GM18499 (cell line): ENCODE measurements around the gene CEP78.

Experiments
- ATAC-seq: cut with Tn5 transposase; IDR thresholded peaks from one replicate; pipeline ENCODE4 v1.9.1; 2021; ENCODE audit warnings: moderate number of reproducible peaks; ENCODE audit not compliant: insufficient read depth, unreplicated experiment

CEP78 gene

DNA sequence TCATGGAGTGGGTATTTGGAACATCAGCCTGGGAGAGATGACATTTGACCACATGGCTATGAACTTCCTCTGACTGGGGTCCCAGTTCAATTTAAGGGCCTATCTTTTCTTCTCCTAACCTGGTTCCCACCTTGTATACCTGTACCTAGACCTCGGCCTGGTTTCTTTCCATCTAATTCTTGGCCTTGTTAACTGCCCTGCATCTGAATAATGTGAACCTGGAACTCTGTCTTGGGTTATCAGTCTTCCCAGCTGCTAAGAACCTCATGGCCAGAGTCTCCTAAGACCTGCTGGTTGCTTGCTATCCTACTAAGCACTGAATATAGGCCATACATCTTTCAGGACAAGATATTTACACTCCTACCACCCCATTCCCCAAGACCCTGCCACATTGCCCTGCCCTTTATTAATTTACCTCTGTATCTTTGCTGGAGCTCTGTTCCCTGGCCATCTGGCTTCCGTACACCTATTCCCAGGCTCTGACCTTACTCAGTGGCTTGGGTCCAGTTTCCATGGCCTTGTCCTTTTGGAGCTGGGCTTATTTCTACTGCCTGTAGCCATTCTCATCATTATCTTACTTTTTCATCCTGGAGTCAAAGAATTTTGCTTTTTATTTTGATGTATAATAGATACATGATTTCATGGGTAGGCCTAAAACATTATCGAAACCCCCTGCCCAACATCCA, 67.6 kb downstream of the CEP78 start:
- no peak for ATAC-seq

DNA sequence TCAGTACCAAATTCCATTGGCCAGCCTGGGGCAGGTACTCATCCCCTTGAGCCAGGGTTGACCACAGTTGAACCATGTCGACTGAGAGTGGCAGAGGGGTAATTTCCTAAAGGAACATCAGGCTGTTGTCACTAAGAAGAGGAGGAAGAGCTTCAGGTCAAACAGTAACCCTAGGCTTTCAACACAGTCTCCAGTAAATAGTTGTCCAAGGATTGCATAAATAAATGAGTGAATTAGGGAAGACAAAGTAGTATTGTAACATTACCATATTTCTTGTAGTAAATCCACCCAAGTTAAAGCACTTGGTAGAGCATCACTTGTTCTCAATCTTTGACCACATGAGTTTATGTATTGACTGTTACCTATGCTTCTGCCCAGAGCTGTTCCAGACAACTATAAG, 68.5 kb downstream of the CEP78 start:
- no peak for ATAC-seq

DNA sequence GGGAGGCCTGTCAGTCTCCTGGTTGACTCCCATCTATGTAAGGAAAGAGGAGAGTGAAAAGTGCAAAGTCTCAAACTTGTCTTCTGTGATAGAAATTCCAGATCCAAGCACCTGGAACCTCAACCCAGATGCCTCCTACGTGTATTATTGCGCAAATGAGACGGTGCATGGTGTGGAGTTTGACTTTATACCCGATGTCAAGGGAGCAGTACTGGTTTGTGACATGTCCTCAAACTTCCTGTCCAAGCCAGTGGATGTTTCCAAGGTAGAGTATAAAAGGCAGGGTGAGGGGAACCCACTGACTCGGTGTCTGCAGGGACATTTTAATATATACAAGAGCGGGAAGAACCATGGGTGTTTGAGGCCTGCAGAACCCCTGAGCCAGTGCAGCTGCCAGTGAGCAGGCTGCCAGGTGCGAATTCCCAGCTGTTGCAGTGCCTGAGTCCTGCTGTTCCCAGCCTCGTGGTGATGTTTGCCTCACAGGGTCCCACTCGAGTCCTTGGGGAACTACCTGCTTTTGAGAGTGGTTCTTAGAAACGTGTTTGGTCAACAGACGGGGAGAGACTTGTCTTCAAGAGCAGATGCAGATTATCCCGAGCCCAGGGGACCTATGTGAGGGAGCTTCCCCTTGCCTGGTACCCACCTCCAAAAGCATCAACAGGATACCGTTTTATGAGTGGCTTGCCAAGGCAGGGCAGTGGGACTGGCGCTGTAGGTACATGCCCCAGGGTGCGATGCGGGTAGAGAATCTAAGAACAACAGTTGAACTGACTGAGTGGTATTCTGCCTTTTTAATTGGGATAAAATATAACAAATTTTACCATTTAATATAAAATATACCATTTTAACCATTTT, 70.6 kb downstream of the CEP78 start:
- ATAC-seq = no peak

GRCh38 chr9:78307360-78307759, 71.5 kb downstream of the CEP78 start:
- ATAC-seq = no peak

GRCh38 chr9:78309066-78309465, 73.2 kb downstream of the CEP78 start:
- no peak for ATAC-seq

DNA sequence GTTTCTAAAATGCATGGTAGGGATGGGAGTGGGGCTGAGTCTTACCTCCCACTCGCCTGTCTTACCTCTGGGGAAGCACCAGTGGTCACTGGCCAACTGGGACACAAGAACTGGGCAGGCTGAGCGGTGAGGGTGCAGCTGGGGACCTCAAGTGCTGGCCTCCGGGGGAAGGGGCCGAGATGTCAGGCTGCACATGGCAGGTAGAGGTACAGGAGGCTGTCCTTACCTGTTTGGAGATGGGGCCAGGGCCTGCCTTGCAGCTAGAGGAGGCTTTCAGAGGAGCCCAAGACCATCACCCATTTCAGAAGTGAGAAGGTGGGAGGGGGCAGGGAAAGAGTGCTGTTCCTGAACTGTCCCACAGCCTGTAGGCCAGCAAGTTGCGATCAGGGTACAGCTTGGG, 75.2 kb downstream of the CEP78 start:
- ATAC-seq = no peak

DNA sequence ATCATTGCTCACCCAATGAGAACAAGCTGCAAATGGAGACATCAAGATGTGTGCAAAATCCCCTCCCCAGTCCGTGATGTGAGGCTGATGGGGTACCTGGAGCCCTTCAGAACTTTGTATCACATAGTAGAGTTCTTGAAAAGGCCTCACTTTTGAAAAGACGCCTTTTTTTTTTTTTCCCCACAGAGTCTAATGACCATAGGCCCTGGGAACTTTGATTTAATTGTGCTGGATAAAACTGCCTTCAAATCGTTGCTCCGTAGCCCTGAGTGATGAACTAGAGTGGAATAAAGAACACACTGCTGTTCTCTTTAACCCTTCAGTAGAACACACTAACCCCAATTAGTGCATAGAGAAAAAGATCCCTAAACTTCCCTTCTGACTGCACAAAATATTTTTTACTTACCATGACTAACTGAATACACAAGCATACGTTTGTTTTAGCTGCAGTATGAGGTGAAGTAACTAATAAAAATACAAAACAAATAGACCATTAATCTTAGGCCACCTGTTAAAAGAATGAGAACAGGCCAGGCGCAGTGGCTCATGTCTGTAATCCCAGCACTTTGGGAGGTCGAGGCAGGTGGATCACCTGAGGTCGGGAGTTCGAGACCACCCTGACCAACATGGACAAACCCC, 76.1 kb downstream of the CEP78 start:
- ATAC-seq = no peak

- no peak for ATAC-seq
Observed at GRCh38 chr9:78314550-78314949, 78.7 kb downstream of the CEP78 start.

DNA sequence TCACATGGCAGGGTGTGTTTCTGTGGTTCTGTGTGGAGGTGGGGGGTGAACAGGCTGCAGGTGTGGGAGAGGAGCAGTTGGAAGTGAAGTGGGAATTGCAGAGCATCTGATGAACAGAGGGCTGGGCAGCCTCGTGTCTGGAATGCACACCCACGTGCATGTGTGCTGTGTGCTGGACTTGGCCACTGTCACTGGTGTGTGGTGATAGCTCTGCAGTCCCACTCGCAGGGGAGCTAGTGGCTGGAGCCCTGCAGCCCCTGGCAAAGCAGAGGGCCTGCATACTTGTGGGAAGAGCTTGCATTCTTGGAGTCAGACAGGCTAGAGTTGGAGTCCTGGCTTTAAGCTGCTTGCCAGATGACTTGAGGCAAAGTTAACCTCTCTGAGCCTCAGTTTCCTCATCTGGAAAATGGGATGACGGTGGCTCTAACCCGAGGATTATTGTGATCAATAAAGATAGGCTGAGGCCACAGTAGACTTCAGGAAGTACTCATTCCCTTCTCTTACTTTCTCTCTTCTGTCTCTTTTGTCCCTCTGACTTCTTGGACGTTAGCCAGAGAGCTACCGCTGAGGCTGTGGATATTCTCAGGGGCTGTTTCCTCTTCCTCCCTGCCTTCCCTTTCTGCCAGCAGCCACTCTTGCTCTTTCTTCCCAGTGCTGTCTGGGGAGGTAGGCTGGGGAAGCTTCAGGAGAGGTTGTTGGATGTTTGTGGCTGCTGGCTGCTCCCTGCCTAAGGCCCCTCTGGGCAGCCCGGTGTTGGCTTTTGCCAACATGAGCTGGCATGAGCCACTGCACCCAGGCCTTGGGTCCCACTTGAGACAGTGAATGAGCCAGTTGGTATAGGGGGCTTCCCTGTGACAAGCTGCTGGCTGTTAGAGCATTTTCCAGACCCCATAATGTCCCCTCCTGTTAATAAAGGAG, 79.3 kb downstream of the CEP78 start:
- ATAC-seq = no peak

- no peak for ATAC-seq
Observed at GRCh38 chr9:78316166-78316892, 80.5 kb downstream of the CEP78 start.

- no peak for ATAC-seq
Observed at GRCh38 chr9:78319197-78320029, 83.5 kb downstream of the CEP78 start.

GRCh38 chr9:78320030-78320693, 84.3 kb downstream of the CEP78 start:
- ATAC-seq = no peak

DNA sequence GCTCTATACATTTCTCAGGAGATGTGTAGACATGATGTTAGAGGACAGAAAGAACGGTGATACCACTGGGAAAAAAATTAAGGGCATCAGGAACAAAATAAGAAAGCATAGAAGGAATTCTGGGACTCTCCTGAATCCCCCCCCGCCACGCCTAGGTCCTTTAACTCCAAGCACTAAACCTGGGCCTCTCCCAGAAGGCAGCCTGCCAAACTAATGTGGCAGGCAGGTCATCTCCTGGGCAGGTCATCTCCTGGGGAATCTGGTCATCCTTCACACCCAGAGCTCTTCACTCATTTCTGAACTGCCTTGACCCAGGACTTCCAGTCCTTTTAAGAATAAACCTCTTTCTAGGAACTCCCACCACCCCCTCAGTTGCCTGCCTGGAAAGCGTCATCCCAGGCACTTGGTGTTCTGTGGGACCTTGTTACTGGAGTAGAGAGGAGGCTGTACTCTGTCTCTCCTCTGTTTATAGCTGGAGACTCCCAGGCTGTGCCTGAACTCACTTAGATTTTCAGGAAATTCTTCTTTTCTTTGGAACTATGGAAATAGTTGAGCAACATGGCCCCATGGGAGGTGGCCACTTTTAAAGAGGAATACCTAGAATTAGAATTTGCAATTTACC, 85.1 kb downstream of the CEP78 start:
- ATAC-seq = no peak

GRCh38 chr9:78321505-78321904, 85.6 kb downstream of the CEP78 start:
- ATAC-seq = no peak

GRCh38 chr9:78324068-78324650, 88.3 kb downstream of the CEP78 start:
- ATAC-seq = no peak

- no peak for ATAC-seq
Observed at GRCh38 chr9:78324682-78325081, 88.8 kb downstream of the CEP78 start.

DNA sequence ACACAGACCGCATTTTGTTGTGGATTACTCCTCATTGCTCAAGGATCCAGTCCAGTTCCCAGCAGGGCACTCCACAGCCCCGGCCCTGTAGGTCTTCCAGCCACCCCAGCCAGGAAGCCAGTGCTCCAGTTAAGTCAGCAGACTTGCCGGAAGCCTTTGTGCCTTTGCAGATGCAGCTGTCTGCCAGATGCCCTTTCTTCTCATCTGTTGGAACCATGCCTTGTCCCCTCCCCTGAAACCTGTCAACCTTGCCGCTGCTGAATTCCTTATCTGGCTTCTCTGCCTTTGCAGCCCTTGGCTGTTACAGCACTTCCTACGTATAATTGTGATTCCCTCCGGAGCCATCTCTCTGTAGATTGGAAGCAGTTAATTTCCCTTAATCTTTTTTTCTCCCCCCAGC, 89.5 kb downstream of the CEP78 start:
- no peak for ATAC-seq
